ENCODE measurements around the gene LTF.

Gene LTF

GRCh38 chr3:46492890-46493547, 28.3 kb upstream of the LTF start:
- in situ Hi-C loops (cut with HindIII; ENCODE audit: low pct_ligation_motif_present, low pct_unique_long_range_greater_than_20kb, low sequenced_read_pairs): no loop called here
- DNase-seq: no peak

- no peak for DNase-seq
- in situ Hi-C loops (cut with HindIII; ENCODE audit: low pct_ligation_motif_present, low pct_unique_long_range_greater_than_20kb, low sequenced_read_pairs): no loop called here
These were observed 26.7 kb upstream of the LTF start for GRCh38 chr3:46491089-46492070.

- no peak for DNase-seq
- in situ Hi-C loops (cut with HindIII; ENCODE audit: low pct_ligation_motif_present, low pct_unique_long_range_greater_than_20kb, low sequenced_read_pairs): no loop called here
These were observed 25.8 kb upstream of the LTF start for GRCh38 chr3:46490338-46491084.

- DNase-seq: no peak
These were observed 25.2 kb upstream of the LTF start for GRCh38 chr3:46489875-46490274.

GRCh38 chr3:46489381-46489780, 24.7 kb upstream of the LTF start:
- DNase-seq: no peak
- in situ Hi-C loops (cut with HindIII; ENCODE audit: low pct_ligation_motif_present, low pct_unique_long_range_greater_than_20kb, low sequenced_read_pairs): no loop called here

More at GRCh38 chr3:46489875-46490274, 25.2 kb upstream of the LTF start:
- in situ Hi-C loops (cut with HindIII; ENCODE audit: low pct_ligation_motif_present, low pct_unique_long_range_greater_than_20kb, low sequenced_read_pairs): no loop called here

GRCh38 chr3:46488735-46489361, 24.1 kb upstream of the LTF start:
- DNase-seq: peak; percentile 84
- in situ Hi-C loops (cut with HindIII; ENCODE audit: low pct_ligation_motif_present, low pct_unique_long_range_greater_than_20kb, low sequenced_read_pairs): no loop called here

- no peak for DNase-seq
- in situ Hi-C loops (cut with HindIII; ENCODE audit: low pct_ligation_motif_present, low pct_unique_long_range_greater_than_20kb, low sequenced_read_pairs): no loop called here
These were observed 21.1 kb upstream of the LTF start for GRCh38 chr3:46485779-46486175.

GRCh38 chr3:46484911-46485778, 20.4 kb upstream of the LTF start:
- DNase-seq: no peak
- in situ Hi-C loops (cut with HindIII; ENCODE audit: low pct_ligation_motif_present, low pct_unique_long_range_greater_than_20kb, low sequenced_read_pairs): no loop called here

GRCh38 chr3:46484388-46484787, 19.7 kb upstream of the LTF start:
- in situ Hi-C loops (cut with HindIII; ENCODE audit: low pct_ligation_motif_present, low pct_unique_long_range_greater_than_20kb, low sequenced_read_pairs): no loop called here
- no peak for DNase-seq

- in situ Hi-C loops (cut with HindIII; ENCODE audit: low pct_ligation_motif_present, low pct_unique_long_range_greater_than_20kb, low sequenced_read_pairs): no loop called here
- no peak for DNase-seq
These were observed 19.1 kb upstream of the LTF start for GRCh38 chr3:46483825-46484224.

- in situ Hi-C loops (cut with HindIII; ENCODE audit: low pct_ligation_motif_present, low pct_unique_long_range_greater_than_20kb, low sequenced_read_pairs): no loop called here
These were observed 18.1 kb upstream of the LTF start for GRCh38 chr3:46482632-46483350.

GRCh38 chr3:46481636-46482035, 16.9 kb upstream of the LTF start:
- in situ Hi-C loops (cut with HindIII; ENCODE audit: low pct_ligation_motif_present, low pct_unique_long_range_greater_than_20kb, low sequenced_read_pairs): no loop called here
- no peak for DNase-seq

More at GRCh38 chr3:46482632-46483350, 18.1 kb upstream of the LTF start:
- DNase-seq: no peak

GRCh38 chr3:46480491-46481195, 15.9 kb upstream of the LTF start:
- no peak for DNase-seq
- in situ Hi-C loops (cut with HindIII; ENCODE audit: low pct_ligation_motif_present, low pct_unique_long_range_greater_than_20kb, low sequenced_read_pairs): no loop called here

GRCh38 chr3:46479696-46480095, 15.0 kb upstream of the LTF start:
- no peak for DNase-seq
- in situ Hi-C loops (cut with HindIII; ENCODE audit: low pct_ligation_motif_present, low pct_unique_long_range_greater_than_20kb, low sequenced_read_pairs): no loop called here

- in situ Hi-C loops (cut with HindIII; ENCODE audit: low pct_ligation_motif_present, low pct_unique_long_range_greater_than_20kb, low sequenced_read_pairs): no loop called here
These were observed 14.3 kb upstream of the LTF start for GRCh38 chr3:46479021-46479420.

GRCh38 chr3:46478341-46478740, 13.6 kb upstream of the LTF start:
- in situ Hi-C loops (cut with HindIII; ENCODE audit: low pct_ligation_motif_present, low pct_unique_long_range_greater_than_20kb, low sequenced_read_pairs): no loop called here
- DNase-seq: no peak

More at GRCh38 chr3:46479021-46479420, 14.3 kb upstream of the LTF start:
- DNase-seq: no peak

GRCh38 chr3:46477756-46478155, 13.1 kb upstream of the LTF start:
- no peak for DNase-seq
- in situ Hi-C loops (cut with HindIII; ENCODE audit: low pct_ligation_motif_present, low pct_unique_long_range_greater_than_20kb, low sequenced_read_pairs): no loop called here
